Breast epithelium (tissue), 4 donors: Measurements from ENCODE around the gene MRPS6. TPM values are rescaled to one million over a fixed set of nuclear protein-coding genes. Genes with fewer than 3 reads are reported as not detected.

Experiments
- DNase-seq, 2 donors: peaks; one replicate each; pipeline ENCODE4 v3.0.0-alpha.2; 2019; ENCODE audit warnings: low spot score in 2 of 2
- H3K27ac ChIP-seq, 2 donors: fragments of 200-600 bp; sonication (generic) in 1 of 2; one replicate each; pipeline ENCODE4 v1.5.1; 2016 to 2019; ENCODE audit warnings: mild to moderate bottlenecking in 1 of 2
- H3K27me3 ChIP-seq, 2 donors: fragments of 200-600 bp; sonication (generic) in 1 of 2; one replicate each; pipeline versions ENCODE4 v1.5.1 to v1.6.0; 2017 to 2019; ENCODE audit warnings: control low read depth in 1 of 2, mild to moderate bottlenecking in 1 of 2
- H3K36me3 ChIP-seq: fragments of 200-600 bp; one replicate; pipeline ENCODE4 v1.5.1; 2019
- H3K4me1 ChIP-seq, 2 donors: fragments of 200-600 bp; sonication (generic); one replicate each; pipeline ENCODE4 v1.5.1; 2016 to 2019; ENCODE audit warnings: control low read depth in 1 of 2
- H3K4me3 ChIP-seq, 3 donors: fragments of 200-600 bp; sonication (generic); 1 replicate in 2 of 3; 2 replicates in 1 of 3; pipeline ENCODE4 v1.5.1; 2016 to 2019; ENCODE audit warnings: mild to moderate bottlenecking in 3 of 3, moderate library complexity in 2 of 3
- H3K9me3 ChIP-seq, 2 donors: fragments of 200-600 bp; sonication (generic) in 1 of 2; one replicate each; pipeline ENCODE4 v1.5.1; 2016 to 2019; ENCODE audit warnings: control low read depth in 1 of 2
- CTCF ChIP-seq, 3 donors: fragments of 450-650 bp; IDR thresholded peaks; one replicate each; pipeline ENCODE4 v1.5.1; 2016 to 2017; ENCODE audit warnings: antibody characterized with exemption in 3 of 3, mild to moderate bottlenecking in 3 of 3, moderate library complexity in 3 of 3
- POLR2A ChIP-seq: fragments of 450-650 bp; IDR thresholded peaks from one replicate; pipeline ENCODE4 v1.6.1; 2016; ENCODE audit warnings: antibody characterized with exemption, mild to moderate bottlenecking, moderate library complexity
- POLR2AphosphoS5 ChIP-seq, 3 donors: sonication (generic); formaldehyde crosslinking; IDR thresholded peaks; one replicate each; pipeline ENCODE4 v1.6.1; 2017; ENCODE audit warnings: antibody characterized with exemption in 3 of 3
- intact Hi-C: fragments of 100-400 bp; cut with DNase I; formaldehyde crosslinking; loops from one replicate; pipeline ENCODE4 v1.15.1; 2023; ENCODE audit warnings: low total_unique reads
- total RNA-seq, 3 donors: library from RNA; depleted of rRNA; stranded (reverse); fragments of >200 nt; gene quantifications; one replicate each; pipeline ENCODE4 v1.1.0, GENCODE V29; 2016

MRPS6 gene
- total RNA-seq, 3 donors from 2014 or later = 22.3 to 40.6 (median 26.5) TPM

GRCh38 chr21:34065027-34065426, 8.4 kb upstream of the MRPS6 start:
- Histone ChIP-seq H3K36me3 (no peaks in the 10 kb centered on the region), H3K9me3 (no peaks in the 10 kb centered on the region), H3K4me3 (no peak overlapping the region), H3K4me1 (no peaks in the 10 kb centered on the region), H3K27me3 (no peaks in the 10 kb centered on the region), H3K27ac (no peak overlapping the region)
- intact Hi-C loops = no loop called here
- TF ChIP-seq POLR2AphosphoS5 (IDR thresholded peaks at IDR 0.05) (no peak), POLR2A (no peak), CTCF (IDR thresholded peaks at IDR 0.05) (no peak)
- no peak for DNase-seq

- H3K4me3 ChIP-seq = no peak overlapping the region
- intact Hi-C loops = no loop called here
- DNase-seq = no peak
- no peaks in the 10 kb centered on the region for H3K36me3 ChIP-seq
- no peak for TF ChIP-seq POLR2A
- TF ChIP-seq CTCF (IDR thresholded peaks at IDR 0.05) = no peak
- no peak for TF ChIP-seq POLR2AphosphoS5 (IDR thresholded peaks at IDR 0.05)
- H3K27me3 ChIP-seq = no peaks in the 10 kb centered on the region
- H3K27ac ChIP-seq = no peak overlapping the region
- H3K4me1 ChIP-seq = peaks cover 0 to 13% of the 10 kb centered on the region in 2 donors
- H3K9me3 ChIP-seq = no peaks in the 10 kb centered on the region
These were observed 1.7 kb upstream of the MRPS6 start for GRCh38 chr21:34071683-34072082.

GRCh38 chr21:34072145-34073031, 990 bp upstream of the MRPS6 start:
- peak overlapping the region; percentile 71 to 95 (median 72) for H3K4me3 ChIP-seq
- H3K9me3 ChIP-seq = no peaks in the 10 kb centered on the region
- H3K4me1 ChIP-seq = peaks cover 0 to 13% of the 10 kb centered on the region in 2 donors
- no peaks in the 10 kb centered on the region for H3K36me3 ChIP-seq
- peak in 1 of 2 donors; percentile 33 for DNase-seq
- TF ChIP-seq POLR2A (no peak), CTCF (IDR thresholded peaks at IDR 0.05) (no peak), POLR2AphosphoS5 (IDR thresholded peaks at IDR 0.05) (no peak)
- no peaks in the 10 kb centered on the region for H3K27me3 ChIP-seq
- peak overlapping the region; percentile 82 to 95 for H3K27ac ChIP-seq
- intact Hi-C loops = no loop called here

GRCh38 chr21:34073749-34074282, 438 bp downstream of the MRPS6 start:
- TF ChIP-seq POLR2AphosphoS5 (IDR thresholded peaks at IDR 0.05) = no peak
- no peak for TF ChIP-seq CTCF (IDR thresholded peaks at IDR 0.05)
- TF ChIP-seq POLR2A = no peak
- Histone ChIP-seq H3K27me3 (no peaks in the 10 kb centered on the region), H3K4me1 (peaks cover 0 to 13% of the 10 kb centered on the region in 2 donors), H3K27ac (peak overlapping the region; percentile 82 to 95), H3K4me3 (peak overlapping the region; percentile 71 to 95 (median 72)), H3K36me3 (no peaks in the 10 kb centered on the region), H3K9me3 (no peaks in the 10 kb centered on the region)
- intact Hi-C loops = no loop called here
- no peak for DNase-seq
